ENCODE measurements around the gene RPGRIP1L.

The RPGRIP1L gene

DNA sequence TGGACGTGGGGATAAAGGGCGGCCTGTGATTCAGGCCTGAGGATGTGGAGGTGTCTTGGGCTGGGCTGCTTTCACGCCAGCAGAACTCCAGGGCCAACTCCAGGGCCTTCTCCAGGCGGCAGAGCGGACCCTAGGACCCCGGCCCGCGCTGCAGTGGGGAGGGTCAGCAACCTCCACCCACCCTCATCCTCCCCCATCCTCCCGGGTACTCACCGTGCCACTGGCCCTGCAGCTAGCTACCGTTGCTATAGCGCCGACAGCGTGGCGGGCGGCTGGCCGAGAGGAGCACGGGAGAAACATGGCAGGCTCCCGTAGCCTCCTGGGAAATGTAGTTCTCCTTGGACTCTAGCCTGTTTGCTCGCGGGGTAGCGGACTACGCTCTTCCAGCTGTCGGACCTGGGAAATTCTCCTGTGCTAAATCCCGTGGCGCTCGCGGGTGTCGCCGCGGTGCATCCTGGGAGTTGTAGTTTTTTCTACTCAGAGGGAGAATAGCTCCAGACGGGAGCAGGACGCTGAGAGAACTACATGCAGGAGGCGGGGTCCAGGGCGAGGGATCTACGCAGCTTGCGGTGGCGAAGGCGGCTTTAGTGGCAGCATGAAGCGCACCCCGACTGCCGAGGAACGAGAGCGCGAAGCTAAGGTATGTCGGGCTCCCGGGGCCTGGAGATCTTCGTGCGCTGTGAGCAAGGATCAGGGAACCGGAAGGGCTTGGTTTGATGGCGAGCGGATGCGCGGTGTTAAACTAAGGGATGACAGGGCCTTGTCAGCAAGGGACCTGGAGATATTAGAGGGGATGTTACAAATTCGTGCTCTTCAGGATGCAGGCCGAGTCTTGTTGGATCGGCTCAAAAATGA, at the start of gene RPGRIP1L, which contains the start of gene FTO:
TSS of gene RPGRIP1L (minus strand) at position 270 of the 855 bp plus-strand sequence. CDS start 3,136 bp downstream, outside the sequence.
TSS of gene FTO (plus strand) at position 567 of the 855 bp plus-strand sequence.
- DNase-seq (ENCODE audit: extremely low read depth, low read depth): peak; percentile 99
- H3K4me3 ChIP-seq (replicated peaks; ENCODE audit: low read depth, low read length): peak within 1 kb of the TSS; percentile 94
- no peak for TF ChIP-seq CTCF (IDR thresholded peaks at IDR 0.05; ENCODE audit: low read depth, low read length, missing control alignments)

GRCh38 chr16:53753431-53753830, 49.8 kb upstream of the RPGRIP1L start:
- H3K4me3 ChIP-seq (replicated peaks; ENCODE audit: low read depth, low read length): no peak overlapping the region
- no peak for TF ChIP-seq CTCF (IDR thresholded peaks at IDR 0.05; ENCODE audit: low read depth, low read length, missing control alignments)
- no peak for DNase-seq (ENCODE audit: extremely low read depth, low read depth)

DNA sequence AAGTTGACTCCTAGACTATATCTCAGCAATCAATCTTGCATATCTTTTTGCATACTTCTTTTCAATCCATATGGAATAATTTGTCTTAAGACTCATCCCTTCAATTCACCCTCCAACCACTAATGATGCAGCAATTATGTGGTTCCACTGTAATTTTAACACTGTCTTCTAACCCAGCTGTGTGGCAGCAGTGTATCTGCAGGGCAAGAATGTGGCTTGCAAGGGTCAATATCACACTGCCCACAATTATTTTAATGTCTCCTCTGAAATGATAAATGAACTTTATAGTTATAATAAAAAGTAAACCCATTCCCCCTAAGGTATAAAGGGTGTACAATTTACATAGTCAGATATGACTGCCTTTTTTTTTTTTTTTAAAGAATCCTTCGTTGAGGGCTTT, 48.9 kb upstream of the RPGRIP1L start:
- no peak for DNase-seq (ENCODE audit: extremely low read depth, low read depth)
- TF ChIP-seq CTCF (IDR thresholded peaks at IDR 0.05; ENCODE audit: low read depth, low read length, missing control alignments): no peak
- no peak overlapping the region for H3K4me3 ChIP-seq (replicated peaks; ENCODE audit: low read depth, low read length)

GRCh38 chr16:53745753-53746266, 42.2 kb upstream of the RPGRIP1L start:
- no peak overlapping the region for H3K4me3 ChIP-seq (replicated peaks; ENCODE audit: low read depth, low read length)
- no peak for DNase-seq (ENCODE audit: extremely low read depth, low read depth)
- no peak for TF ChIP-seq CTCF (IDR thresholded peaks at IDR 0.05; ENCODE audit: low read depth, low read length, missing control alignments)

DNA sequence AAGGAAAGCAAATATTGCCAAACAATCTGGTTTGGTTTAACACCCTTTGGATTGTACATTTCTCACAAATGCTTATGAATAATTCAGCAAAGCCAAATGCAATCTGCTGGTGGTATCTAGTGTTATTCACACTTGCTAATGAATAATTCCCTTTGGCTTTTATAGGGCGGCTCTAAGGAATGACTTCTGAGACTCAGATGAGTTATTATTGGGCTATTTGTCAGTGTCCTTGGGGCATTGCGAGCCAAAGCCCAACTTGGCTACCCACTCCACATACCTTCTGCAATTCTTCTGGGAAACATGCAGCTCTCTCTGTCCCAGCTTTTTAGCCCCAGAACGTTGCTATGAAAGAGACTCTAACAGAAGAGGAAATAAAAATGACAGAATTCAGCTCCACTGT, 41.4 kb upstream of the RPGRIP1L start:
- DNase-seq (ENCODE audit: extremely low read depth, low read depth): no peak
- no peak overlapping the region for H3K4me3 ChIP-seq (replicated peaks; ENCODE audit: low read depth, low read length)
- TF ChIP-seq CTCF (IDR thresholded peaks at IDR 0.05; ENCODE audit: low read depth, low read length, missing control alignments): no peak

DNA sequence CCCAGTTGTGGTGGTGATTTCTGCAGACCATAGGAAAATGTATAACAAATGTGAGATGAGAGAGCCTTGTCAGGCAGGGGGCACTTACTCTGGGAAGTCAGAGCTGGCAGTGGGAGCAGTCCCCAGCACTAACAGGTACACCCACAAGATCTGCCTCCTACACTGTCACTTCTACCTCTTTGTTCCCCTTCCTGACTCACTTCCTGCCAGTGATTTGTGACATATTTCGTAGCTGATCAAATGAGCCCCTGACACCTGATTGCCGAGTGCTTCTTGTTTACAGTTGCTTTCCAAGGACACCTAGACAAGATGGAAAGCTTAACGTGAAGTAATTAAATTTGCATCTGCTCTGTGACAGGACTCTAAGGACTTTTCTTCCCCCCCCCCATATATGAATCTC, 40.8 kb upstream of the RPGRIP1L start:
- H3K4me3 ChIP-seq (replicated peaks; ENCODE audit: low read depth, low read length): no peak overlapping the region

More for the DNA sequence above, 40.8 kb upstream of the RPGRIP1L start:
- no peak for TF ChIP-seq CTCF (IDR thresholded peaks at IDR 0.05; ENCODE audit: low read depth, low read length, missing control alignments)
- no peak for DNase-seq (ENCODE audit: extremely low read depth, low read depth)

Data from HFF-Myc (cell line).